Epithelial cell of esophagus (primary cell): ENCODE results near the gene PTPRK.
"Not testable (repeated sequence)": the region's sequence is repeated elsewhere in the genome, so short reads cannot be mapped to it uniquely, and the experiment has no call there.

ENCODE experiments used
- DNase-seq: peaks from one replicate; pipeline ENCODE4 v3.0.0; 2010; ENCODE audit warnings: low read depth
- H3K4me3 ChIP-seq: 2 replicates; pipeline ENCODE4 v1.5.1; 2011; ENCODE audit warnings: mild to moderate bottlenecking, low read length, control low read depth
- CTCF ChIP-seq: IDR thresholded peaks from 2 replicates; pipeline ENCODE4 v1.5.1; 2011; ENCODE audit warnings: low read depth, mild to moderate bottlenecking, low read length, control low read depth, inconsistent platforms; ENCODE audit not compliant: insufficient read depth; ENCODE audit errors: missing control alignments

Gene PTPRK

GRCh38 chr6:127997496-127998164 is 522.8 kb downstream of the PTPRK start:
- no peak for TF ChIP-seq CTCF
- no peak for DNase-seq
- no peak overlapping the region for H3K4me3 ChIP-seq

- no peak for TF ChIP-seq CTCF
- no peak overlapping the region for H3K4me3 ChIP-seq
- DNase-seq = no peak
Measured at GRCh38 chr6:127996925-127997324, 523.5 kb downstream of the PTPRK start.

DNA sequence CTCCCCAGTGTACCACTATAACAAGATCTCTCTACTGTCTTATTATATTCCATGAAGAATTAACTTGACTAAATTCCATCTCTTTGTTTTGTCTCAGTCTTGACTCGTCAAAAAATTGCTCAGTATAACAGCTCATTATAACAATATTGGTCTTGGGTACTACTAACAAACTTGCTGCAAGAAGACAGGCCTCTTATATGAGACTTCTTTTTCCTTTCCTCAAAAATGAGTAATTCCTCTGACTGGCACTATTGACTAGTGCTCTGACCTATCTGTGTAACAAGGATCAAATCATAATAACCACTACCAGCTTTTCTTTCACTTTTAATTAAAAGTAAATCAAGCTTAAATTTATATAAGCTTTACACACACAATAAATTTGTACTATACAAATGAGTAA is 528.3 kb downstream of the PTPRK start:
- no peak for DNase-seq

DNA sequence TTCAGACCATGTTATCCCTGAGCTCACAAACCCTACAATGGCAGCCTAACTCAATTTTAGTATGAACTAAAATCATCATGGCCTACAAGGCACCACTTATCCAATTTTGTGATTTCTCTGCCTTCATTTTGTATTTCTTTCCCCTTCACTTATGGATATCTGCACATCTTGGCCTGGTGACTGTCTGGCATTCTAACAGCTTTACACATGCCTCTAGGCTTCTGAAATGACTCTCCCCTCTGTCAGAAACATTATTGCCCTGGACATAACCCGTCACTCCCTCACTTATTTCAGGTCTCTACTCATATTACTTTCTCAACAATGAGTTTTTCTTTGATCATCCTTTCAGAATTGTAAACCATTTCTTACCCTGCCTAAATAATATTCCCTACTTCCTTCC is 530.3 kb downstream of the PTPRK start:
- DNase-seq = no peak
- TF ChIP-seq CTCF = no peak
- H3K4me3 ChIP-seq = no peak overlapping the region

More for the DNA sequence above, 528.3 kb downstream of the PTPRK start:
- H3K4me3 ChIP-seq = no peak overlapping the region
- no peak for TF ChIP-seq CTCF

GRCh38 chr6:127980996-127981395 is 539.4 kb downstream of the PTPRK start:
- TF ChIP-seq CTCF = no peak
- DNase-seq = no peak
- H3K4me3 ChIP-seq = no peak overlapping the region

- DNase-seq = peak; percentile 40
- H3K4me3 ChIP-seq = not testable (repeated sequence)
Measured at GRCh38 chr6:127978185-127978584, 542.2 kb downstream of the PTPRK start.

GRCh38 chr6:127976796-127977195 is 543.6 kb downstream of the PTPRK start:
- no peak overlapping the region for H3K4me3 ChIP-seq
- no peak for TF ChIP-seq CTCF
- DNase-seq = no peak
